GM12878 (cell line): ENCODE measurements around the gene FLNC. TPM values are rescaled to one million over a fixed set of nuclear protein-coding genes. Genes with fewer than 3 reads are reported as not detected.

ENCODE experiments used
- ATAC-seq: fragments of 200-7000 bp; cut with Tn5 transposase; 3 replicates; pipeline ENCODE4 v1.9.1; 2020; ENCODE audit warnings: mild to moderate bottlenecking, moderate library complexity
- BruUV-seq: library from RNA; stranded (reverse); fragments of 400-500 nt; replicated peaks from 2 replicates; lab custom pipeline; 2021; lab: Mats Ljungman, UMichigan
- CTCF ChIA-PET: fragments of 300-600 bp; sonication (Branson Sonifier 250); formaldehyde crosslinking; extraction: SDS; loops from one replicate; lab custom pipeline; 2021; ENCODE audit warnings: inconsistent platforms; lab: Yijun Ruan, JAX
- POLR2A ChIA-PET: fragments of 350-600 bp; formaldehyde crosslinking; extraction: SDS; loops from one replicate; lab custom pipeline; 2021; ENCODE audit warnings: inconsistent platforms; lab: Charles Lee
- RAD21 ChIA-PET: fragments of 300-600 bp; sonication (Branson Sonifier 250); formaldehyde crosslinking; loops from one replicate; lab custom pipeline; 2023; ENCODE audit warnings: antibody characterized with exemption; ENCODE audit not compliant: unreplicated experiment; lab: Charles Lee
- SMC1A ChIA-PET: fragments of 300-600 bp; sonication (Branson Sonifier 250); formaldehyde crosslinking; loops from one replicate; lab custom pipeline; 2023; ENCODE audit not compliant: unreplicated experiment, uncharacterized antibody; lab: Charles Lee
- DNase-seq: peaks from one replicate; pipeline ENCODE4 v3.0.0-alpha.2; 2011; ENCODE audit warnings: low read depth, low spot score
- FAIRE-seq: peaks from 3 replicates; lab custom pipeline; 2011; peaks lifted over from hg19 to GRCh38; lab: Jason Lieb, UNC
- H2AFZ ChIP-seq: 2 replicates; pipeline ENCODE4 v1.6.0; 2011; ENCODE audit warnings: low read depth, low read length, control low read depth; ENCODE audit not compliant: control insufficient read depth
- H3K27ac ChIP-seq: 2 replicates; pipeline ENCODE4 v1.5.1; 2011; ENCODE audit warnings: control low read depth; ENCODE audit not compliant: control insufficient read depth, insufficient read depth
- H3K27me3 ChIP-seq, 2 experiments: replicated peaks in 1 of 2; 2 replicates each; pipeline versions ENCODE4 v1.6.0 to v1.6.1; 2011; ENCODE audit warnings: low read length in 1 of 2; ENCODE audit not compliant: control insufficient read depth in 2 of 2, insufficient read depth in 2 of 2
- H3K36me3 ChIP-seq, 2 experiments: 2 replicates each; pipeline ENCODE4 v1.5.1; 2011; ENCODE audit warnings: low read length in 1 of 2; ENCODE audit not compliant: control insufficient read depth in 2 of 2, insufficient read depth in 2 of 2
- H3K4me1 ChIP-seq: 2 replicates; pipeline ENCODE4 v1.6.1; 2011; ENCODE audit warnings: mild to moderate bottlenecking, low read length, moderate library complexity, mixed read lengths; ENCODE audit not compliant: control insufficient read depth, insufficient read depth
- H3K4me2 ChIP-seq: 2 replicates; pipeline ENCODE4 v1.6.0; 2011; ENCODE audit warnings: control low read depth; ENCODE audit not compliant: control insufficient read depth, insufficient read depth
- H3K4me3 ChIP-seq: fragments of 200-600 bp; sonication (generic); 2 replicates; pipeline ENCODE4 v1.5.1; 2016
- H3K79me2 ChIP-seq: 2 replicates; pipeline ENCODE4 v1.6.0; 2011; ENCODE audit warnings: low read length; ENCODE audit not compliant: control insufficient read depth, insufficient read depth
- H3K9ac ChIP-seq: 2 replicates; pipeline ENCODE4 v1.8.0; 2011; ENCODE audit warnings: low read length, control low read depth, mixed read lengths; ENCODE audit not compliant: control insufficient read depth, insufficient read depth
- H3K9me3 ChIP-seq: replicated peaks from 3 replicates; pipeline ENCODE4 v1.5.1; 2011; ENCODE audit warnings: mild to moderate bottlenecking, low read length; ENCODE audit not compliant: control insufficient read depth, insufficient read depth
- H4K20me1 ChIP-seq: 2 replicates; pipeline ENCODE4 v1.6.0; 2011; ENCODE audit not compliant: control insufficient read depth, insufficient read depth
- BMI1 ChIP-seq: fragments of 450-650 bp; IDR thresholded peaks from 2 replicates; pipeline ENCODE4 v1.6.1; 2016; ENCODE audit warnings: mild to moderate bottlenecking, moderate library complexity, borderline replicate concordance
- BRCA1 ChIP-seq: IDR thresholded peaks from 2 replicates; pipeline ENCODE4 v1.6.1; 2011; ENCODE audit warnings: low read depth, low read length, improper control_type of control experiment
- CHD4 ChIP-seq: fragments of 200-600 bp; sonication (generic); IDR thresholded peaks from 2 replicates; pipeline ENCODE4 v1.6.1; 2016; ENCODE audit warnings: mild to moderate bottlenecking
- IKZF2 ChIP-seq, 2 experiments: fragments of 450-650 bp; IDR thresholded peaks; 2 replicates each; pipeline ENCODE4 v1.6.1; 2017; ENCODE audit warnings: mild to moderate bottlenecking in 2 of 2, moderate library complexity in 2 of 2
- IRF3 ChIP-seq: fragments of 450-650 bp; IDR thresholded peaks from 2 replicates; pipeline ENCODE4 v1.6.1; 2014; ENCODE audit warnings: mild to moderate bottlenecking
- NFYB ChIP-seq: IDR thresholded peaks from 2 replicates; pipeline ENCODE4 v1.6.1; 2011; ENCODE audit warnings: low read depth, mild to moderate bottlenecking, low read length, improper control_type of control experiment, moderate library complexity; ENCODE audit not compliant: insufficient read depth
- NKRF ChIP-seq: fragments of 450-650 bp; conservative IDR thresholded peaks from 2 replicates; pipeline ENCODE4 v1.6.1; 2017; ENCODE audit warnings: mild to moderate bottlenecking, moderate library complexity
- POU2F2 ChIP-seq: IDR thresholded peaks from 3 replicates; pipeline ENCODE4 v1.6.1; 2011; ENCODE audit warnings: low read depth, mild to moderate bottlenecking, low read length, borderline replicate concordance
- SIX5 ChIP-seq: IDR thresholded peaks from 2 replicates; pipeline ENCODE4 v1.6.1; 2011; ENCODE audit warnings: mild to moderate bottlenecking, low read depth, low read length, moderate library complexity; ENCODE audit not compliant: severe bottlenecking
- SUZ12 ChIP-seq: fragments of 200-600 bp; sonication (generic); IDR thresholded peaks from one replicate; pipeline ENCODE4 v1.6.1; 2018; ENCODE audit warnings: antibody characterized with exemption, mild to moderate bottlenecking; ENCODE audit not compliant: unreplicated experiment
- TBL1XR1 ChIP-seq: IDR thresholded peaks from 2 replicates; pipeline ENCODE4 v1.6.1; 2012; ENCODE audit warnings: low read depth, low read length, improper control_type of control experiment
- TCF12 ChIP-seq: IDR thresholded peaks from 2 replicates; pipeline ENCODE4 v1.6.1; 2011; ENCODE audit warnings: low read depth, mild to moderate bottlenecking, low read length
- TCF7 ChIP-seq: IDR thresholded peaks from 2 replicates; pipeline ENCODE4 v1.6.1; 2014; ENCODE audit warnings: antibody characterized with exemption, borderline replicate concordance
- WGBS: methylation state at CpG from one replicate; pipeline ENCODE4 v1.1.6; 2016; ENCODE audit warnings: low lambda C conversion rate; ENCODE audit not compliant: insufficient replicate concordance, insufficient coverage; ENCODE audit errors: missing lambda C conversion rate; 5-methylcytosine and 5-hydroxymethylcytosine counted together
- in situ Hi-C: fragments of 300-500 bp; cut with MboI; formaldehyde crosslinking; loops from 9 replicates; pipeline ENCODE4 v1.14.3; 2018; ENCODE audit warnings: mixed read lengths
- intact Hi-C: fragments of 100-400 bp; cut with micrococcal nuclease; formaldehyde crosslinking; loops from one replicate; pipeline ENCODE4 v1.14.2; 2022; ENCODE audit not compliant: unreplicated experiment
- polyA plus RNA-seq, 11 experiments: library from polyadenylated mRNA; depleted of rRNA in 4 of 11; unstranded in 6 of 11; stranded (reverse) in 5 of 11; fragments of >200 nt; fragmentation: Nextera tagmentation in 4 of 11; fragmentation: Illumina TruSeq in 1 of 11; extraction: Ambion mirVana in 4 of 11; extraction: Trizol in 1 of 11; gene quantifications; 1 replicate in 1 of 11; 2 replicates in 10 of 11; pipeline versions ENCODE4 v1.2.1 to v1.2.3, GENCODE V29; 2011 to 2016; ENCODE audit warnings: inconsistent platforms in 2 of 11, missing spikeins in 2 of 11, low read depth in 1 of 11
- total RNA-seq, 4 experiments: library from RNA; depleted of rRNA in 3 of 4; stranded (reverse); fragments of >200 nt in 3 of 4; fragmentation: Illumina TruSeq in 1 of 4; extraction: Trizol in 1 of 4; gene quantifications; 2 replicates each; pipeline versions ENCODE4 v1.2.1 to v1.2.3, GENCODE V29; 2013 to 2021
- TF ChIP-seq, protein P1 (sequence below): fragments of 450-650 bp; IDR thresholded peaks from 2 replicates; pipeline ENCODE4 v1.6.1; 2017; ENCODE audit warnings: mild to moderate bottlenecking, moderate library complexity

FLNC gene
- total and polyA plus RNA-seq, 10 of the 15 experiments (the other 5 are each of a cell fraction or from before 2014, with no cell fraction given), result 0.01 to 0.21 (median 0.06) TPM; not detected in 3

- Histone ChIP-seq H3K4me3 (no peak overlapping the region), H3K9me3 (no peaks in the 10 kb centered on the region), H3K27ac (no peak overlapping the region), H3K9ac (no peak overlapping the region), H3K4me2 (no peak overlapping the region), H3K27me3 (no peaks in the 10 kb centered on the region), H2AFZ (no peak overlapping the region), H3K36me3 (no peaks in the 10 kb centered on the region), H3K79me2 (no peaks in the 10 kb centered on the region), H4K20me1 (no peaks in the 10 kb centered on the region), H3K4me1 (no peaks in the 10 kb centered on the region)
- TF ChIP-seq SUZ12, result no peak
- no peak for TF ChIP-seq SIX5
- TF ChIP-seq POU2F2, result no peak
- TF ChIP-seq TCF7, result no peak
- no peak for TF ChIP-seq NFYB
- TF ChIP-seq IRF3, result no peak
- no peak for TF ChIP-seq NKRF
- TF ChIP-seq, protein P1, sequence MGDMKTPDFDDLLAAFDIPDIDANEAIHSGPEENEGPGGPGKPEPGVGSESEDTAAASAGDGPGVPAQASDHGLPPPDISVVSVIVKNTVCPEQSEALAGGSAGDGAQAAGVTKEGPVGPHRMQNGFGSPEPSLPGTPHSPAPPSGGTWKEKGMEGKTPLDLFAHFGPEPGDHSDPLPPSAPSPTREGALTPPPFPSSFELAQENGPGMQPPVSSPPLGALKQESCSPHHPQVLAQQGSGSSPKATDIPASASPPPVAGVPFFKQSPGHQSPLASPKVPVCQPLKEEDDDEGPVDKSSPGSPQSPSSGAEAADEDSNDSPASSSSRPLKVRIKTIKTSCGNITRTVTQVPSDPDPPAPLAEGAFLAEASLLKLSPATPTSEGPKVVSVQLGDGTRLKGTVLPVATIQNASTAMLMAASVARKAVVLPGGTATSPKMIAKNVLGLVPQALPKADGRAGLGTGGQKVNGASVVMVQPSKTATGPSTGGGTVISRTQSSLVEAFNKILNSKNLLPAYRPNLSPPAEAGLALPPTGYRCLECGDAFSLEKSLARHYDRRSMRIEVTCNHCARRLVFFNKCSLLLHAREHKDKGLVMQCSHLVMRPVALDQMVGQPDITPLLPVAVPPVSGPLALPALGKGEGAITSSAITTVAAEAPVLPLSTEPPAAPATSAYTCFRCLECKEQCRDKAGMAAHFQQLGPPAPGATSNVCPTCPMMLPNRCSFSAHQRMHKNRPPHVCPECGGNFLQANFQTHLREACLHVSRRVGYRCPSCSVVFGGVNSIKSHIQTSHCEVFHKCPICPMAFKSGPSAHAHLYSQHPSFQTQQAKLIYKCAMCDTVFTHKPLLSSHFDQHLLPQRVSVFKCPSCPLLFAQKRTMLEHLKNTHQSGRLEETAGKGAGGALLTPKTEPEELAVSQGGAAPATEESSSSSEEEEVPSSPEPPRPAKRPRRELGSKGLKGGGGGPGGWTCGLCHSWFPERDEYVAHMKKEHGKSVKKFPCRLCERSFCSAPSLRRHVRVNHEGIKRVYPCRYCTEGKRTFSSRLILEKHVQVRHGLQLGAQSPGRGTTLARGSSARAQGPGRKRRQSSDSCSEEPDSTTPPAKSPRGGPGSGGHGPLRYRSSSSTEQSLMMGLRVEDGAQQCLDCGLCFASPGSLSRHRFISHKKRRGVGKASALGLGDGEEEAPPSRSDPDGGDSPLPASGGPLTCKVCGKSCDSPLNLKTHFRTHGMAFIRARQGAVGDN, result no peak
- no peak for TF ChIP-seq IKZF2 (IDR thresholded peaks at IDR 0.05)
- no peak for TF ChIP-seq BRCA1
- no peak for TF ChIP-seq CHD4
- TF ChIP-seq TCF12, result no peak
- no peak for TF ChIP-seq BMI1
- TF ChIP-seq TBL1XR1, result no peak
- ChIA-PET SMC1A (no interaction called here), POLR2A (interaction anchor here (0.5 kb wide), 1 partner anchor 373 kb away, joined by 5 read pairs; no protein-coding TSS in a partner anchor), RAD21 (interaction anchor here (0.7 kb wide), 1 partner anchor 379 kb away, joined by 5 read pairs; no protein-coding TSS in a partner anchor), CTCF (interaction anchor here (0.7 to 2.0 kb wide), 2 partner anchors 15 to 259 kb away, joined by 3 to 5 read pairs; partner anchors contain the start of gene ATP6V1F)
- WGBS, result 81% methylated on average over 3 of the region's 4 CpGs
- ATAC-seq (no peak), FAIRE-seq (no peak), DNase-seq (no peak)
- intact Hi-C loops (no loop called here), in situ Hi-C loops (no loop called here)
- no TSS peak for BruUV-seq
Observed at GRCh38 chr7:128877756-128878120, 47.5 kb downstream of the FLNC start.
